AG20443 (cell line): ENCODE results near the gene DRAXIN.

Experiments used
- DNase-seq: peaks from one replicate; pipeline ENCODE4 v3.0.0; 2012; ENCODE audit warnings: low spot score, mixed read lengths

The DRAXIN gene

GRCh38 chr1:11654939-11655808, 36.3 kb upstream of the DRAXIN start:
- DNase-seq: no peak

GRCh38 chr1:11657654-11658053, 33.9 kb upstream of the DRAXIN start:
- no peak for DNase-seq

- DNase-seq: no peak
These were observed 33.0 kb upstream of the DRAXIN start for GRCh38 chr1:11658542-11658941.

- no peak for DNase-seq
These were observed 31.8 kb upstream of the DRAXIN start for GRCh38 chr1:11659748-11660147.

GRCh38 chr1:11661103-11661502, 30.4 kb upstream of the DRAXIN start:
- DNase-seq: no peak

- peak; percentile 58 for DNase-seq
These were observed 27.0 kb upstream of the DRAXIN start for GRCh38 chr1:11664336-11665065.

- DNase-seq: no peak
These were observed 23.0 kb upstream of the DRAXIN start for GRCh38 chr1:11668516-11668915.

- DNase-seq: no peak
These were observed 20.8 kb upstream of the DRAXIN start for GRCh38 chr1:11670747-11671146.

GRCh38 chr1:11671205-11671543, 20.3 kb upstream of the DRAXIN start:
- no peak for DNase-seq

GRCh38 chr1:11671544-11672286, 19.8 kb upstream of the DRAXIN start:
- DNase-seq: no peak

- DNase-seq: no peak
These were observed 18.3 kb upstream of the DRAXIN start for GRCh38 chr1:11673089-11673769.

- no peak for DNase-seq
These were observed 17.0 kb upstream of the DRAXIN start for GRCh38 chr1:11674488-11674887.

GRCh38 chr1:11675325-11675724, 16.2 kb upstream of the DRAXIN start:
- DNase-seq: no peak

GRCh38 chr1:11676386-11677103, 15.0 kb upstream of the DRAXIN start:
- DNase-seq: no peak

GRCh38 chr1:11678442-11678841, 13.1 kb upstream of the DRAXIN start:
- DNase-seq: no peak

- DNase-seq: no peak
These were observed 11.0 kb upstream of the DRAXIN start for GRCh38 chr1:11680270-11681070.

- peak; percentile 98 for DNase-seq
These were observed 10.3 kb upstream of the DRAXIN start, which contains the start of gene MAD2L2 for GRCh38 chr1:11681071-11681771. Gene MAD2L2 (minus strand): TSS chr1:11681148. CDS start chr1:11680601, 547 bp downstream.

- DNase-seq: no peak
These were observed 9.2 kb upstream of the DRAXIN start for GRCh38 chr1:11682287-11682771.

GRCh38 chr1:11682799-11683198, 8.7 kb upstream of the DRAXIN start:
- no peak for DNase-seq

GRCh38 chr1:11684070-11684469, 7.4 kb upstream of the DRAXIN start:
- no peak for DNase-seq
